CD4-positive, alpha-beta T cell treated with Interferon alpha-2 for 1 hour (primary cell): ENCODE data around the gene NCKAP5.

Experiments used
- DNase-seq, 2 donors: peaks; one replicate each; pipeline ENCODE4 v3.0.0-alpha.2; 2020 to 2022

The NCKAP5 gene

GRCh38 chr2:132974467-132975095 lies 593.7 kb downstream of the NCKAP5 start:
- no peak for DNase-seq

GRCh38 chr2:132971310-132972061 lies 596.8 kb downstream of the NCKAP5 start:
- DNase-seq, result no peak

GRCh38 chr2:132969371-132969985 lies 598.8 kb downstream of the NCKAP5 start:
- DNase-seq, result no peak

DNA sequence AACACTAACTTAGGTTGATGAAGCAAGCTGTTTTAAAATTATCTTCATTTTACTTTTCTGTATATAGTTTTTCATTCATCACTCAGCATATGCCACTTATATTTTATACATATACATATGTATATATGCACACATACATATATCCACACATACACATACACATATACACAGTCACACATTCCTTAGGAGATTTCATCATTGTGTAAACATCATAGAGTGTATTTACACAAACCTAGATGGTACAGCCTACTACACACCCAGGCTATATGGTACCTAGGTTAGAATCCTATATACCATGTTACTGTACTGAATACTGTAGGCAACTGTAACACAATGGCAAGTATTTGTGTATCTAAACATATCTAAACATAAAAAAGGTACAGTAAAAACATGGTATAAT lies 602.8 kb downstream of the NCKAP5 start:
- DNase-seq, result no peak

DNA sequence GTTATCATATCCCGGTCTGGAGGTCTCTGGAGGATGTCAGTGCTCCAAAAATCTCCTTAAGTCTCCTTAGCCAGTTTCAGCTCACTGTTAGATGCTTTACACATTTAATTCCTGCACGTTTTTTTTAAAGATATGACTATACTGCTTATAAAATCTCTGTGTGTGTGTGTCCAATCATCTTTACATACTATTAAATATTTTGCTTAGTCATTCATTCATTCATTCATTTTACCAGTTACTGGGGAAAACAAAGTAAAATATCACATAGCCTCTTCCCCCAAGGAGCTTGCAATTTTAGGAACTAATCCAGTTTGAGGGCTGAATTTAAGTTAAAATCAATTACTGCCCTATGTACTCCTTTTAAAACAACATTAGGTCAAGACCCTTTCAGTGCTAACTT lies 605.1 kb downstream of the NCKAP5 start:
- no peak for DNase-seq

- DNase-seq, result no peak
Observed at GRCh38 chr2:132958887-132959286, 609.4 kb downstream of the NCKAP5 start.

GRCh38 chr2:132955871-132956615 lies 612.2 kb downstream of the NCKAP5 start:
- DNase-seq, result no peak

DNA sequence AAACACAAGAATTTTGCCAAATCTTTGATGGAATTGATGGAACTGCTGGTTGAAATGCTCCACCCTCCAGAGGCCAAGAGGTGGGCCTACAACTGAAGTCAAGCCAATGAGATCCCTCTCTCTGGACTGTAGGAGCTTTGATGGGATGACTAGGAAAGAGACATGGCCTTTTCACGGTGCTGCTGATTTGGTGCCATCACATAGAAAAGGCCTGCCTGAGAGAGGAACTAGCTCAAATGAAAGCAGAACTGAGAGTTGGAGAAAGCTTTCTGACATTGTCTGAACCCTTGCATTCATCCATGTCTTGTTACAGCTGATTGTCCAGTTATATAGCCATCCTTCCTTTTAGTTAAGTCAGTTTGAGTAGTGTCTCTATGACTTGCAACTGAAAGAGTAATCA lies 614.5 kb downstream of the NCKAP5 start:
- no peak for DNase-seq

DNA sequence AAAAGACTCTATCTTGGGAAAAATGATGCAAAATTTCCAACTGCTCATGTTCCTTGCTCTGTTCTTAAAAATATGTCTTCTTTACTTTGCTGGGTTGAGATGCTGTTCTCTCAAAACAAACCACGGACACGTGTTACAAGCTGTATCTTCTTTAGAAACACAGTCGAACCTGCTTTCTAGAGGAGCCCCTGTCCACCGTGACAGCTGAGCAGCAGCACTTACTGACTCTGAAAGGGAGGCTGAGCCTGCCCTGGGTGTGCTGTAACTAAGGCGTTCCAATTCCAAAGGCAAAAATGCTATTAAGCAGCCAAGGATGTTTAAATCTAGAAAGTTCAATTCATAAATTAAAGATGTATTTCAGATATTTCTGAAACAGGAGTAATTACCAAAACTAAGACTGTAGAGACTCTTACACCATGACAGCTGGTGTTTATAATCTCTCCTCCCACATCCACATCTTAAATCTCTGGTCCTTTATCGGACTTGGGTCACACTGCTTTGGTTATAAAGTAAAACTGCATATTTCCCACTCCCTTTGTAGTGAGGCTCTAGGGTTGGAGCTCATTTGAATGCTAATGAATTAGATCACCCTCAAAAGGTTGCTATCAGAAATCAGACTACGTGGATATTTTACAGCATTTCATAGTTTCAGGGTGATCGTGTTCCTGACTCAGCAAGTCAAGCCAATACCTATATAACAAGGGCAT lies 617.1 kb downstream of the NCKAP5 start:
- no peak for DNase-seq

GRCh38 chr2:132949108-132949507 lies 619.2 kb downstream of the NCKAP5 start:
- no peak for DNase-seq

- DNase-seq, result no peak
Observed at GRCh38 chr2:132948211-132948610, 620.1 kb downstream of the NCKAP5 start.

DNA sequence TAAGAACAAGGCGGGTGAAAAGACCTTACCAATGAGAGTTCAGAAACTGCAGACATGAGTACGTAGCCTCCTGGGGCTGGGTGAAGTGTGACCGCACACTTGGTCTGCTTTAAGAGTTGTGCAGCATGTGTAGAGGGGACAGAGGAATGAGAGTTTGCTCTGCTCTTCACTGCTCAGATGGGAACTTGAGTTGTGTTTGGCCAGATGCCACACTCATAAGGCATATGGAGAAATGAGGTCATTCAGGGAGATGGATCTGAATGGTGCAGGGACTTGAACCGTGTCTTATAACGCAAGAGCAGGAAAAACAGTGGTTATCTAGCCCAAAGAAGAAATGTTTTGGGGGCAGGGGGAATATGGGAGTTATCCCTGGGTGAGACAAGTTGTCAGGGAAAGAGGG lies 624.4 kb downstream of the NCKAP5 start:
- no peak for DNase-seq

GRCh38 chr2:132941296-132942020 lies 626.8 kb downstream of the NCKAP5 start:
- no peak for DNase-seq

DNA sequence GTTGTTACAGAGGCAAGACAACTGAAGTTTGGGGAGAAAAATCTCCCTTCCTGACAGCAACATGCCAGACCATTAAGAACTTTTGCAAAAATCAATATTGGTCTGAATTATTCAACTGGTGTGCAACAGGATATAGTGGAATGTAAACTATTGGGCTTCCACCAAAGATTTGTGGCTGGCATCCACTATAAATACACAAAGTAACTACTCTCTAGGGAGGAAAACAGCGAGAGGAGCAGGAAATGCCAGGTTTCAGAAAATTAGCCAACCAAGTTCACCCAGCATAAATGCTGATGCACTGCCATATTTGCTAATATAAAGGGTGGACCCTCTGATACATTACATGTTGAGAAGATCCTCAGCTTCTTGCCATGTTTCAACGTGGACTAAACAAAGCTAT lies 630.6 kb downstream of the NCKAP5 start:
- no peak for DNase-seq

DNA sequence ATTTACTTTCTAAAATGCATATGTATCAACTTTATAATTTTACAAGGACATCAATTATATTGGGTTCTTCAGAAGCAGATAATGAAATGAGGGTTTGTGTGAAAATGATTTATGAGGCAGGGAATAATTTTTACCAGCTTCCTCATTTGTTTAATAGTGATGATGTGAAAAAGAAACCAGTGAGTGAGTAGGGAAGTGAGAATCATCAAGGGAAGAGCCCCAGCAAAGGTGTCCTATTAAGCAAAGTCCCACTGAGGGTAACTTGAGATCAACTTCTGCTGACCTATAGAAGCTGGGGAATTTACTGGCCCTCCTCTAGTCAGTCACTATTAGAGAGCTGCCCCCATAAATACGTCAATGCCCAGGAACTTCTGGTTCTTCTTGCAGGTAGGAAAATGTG lies 631.5 kb downstream of the NCKAP5 start:
- no peak for DNase-seq

GRCh38 chr2:132936261-132936660 lies 632.0 kb downstream of the NCKAP5 start:
- DNase-seq, result no peak

GRCh38 chr2:132929786-132930185 lies 638.5 kb downstream of the NCKAP5 start:
- no peak for DNase-seq

GRCh38 chr2:132923787-132924186 lies 644.5 kb downstream of the NCKAP5 start:
- DNase-seq, result no peak

- no peak for DNase-seq
Observed at GRCh38 chr2:132915812-132916549, 652.3 kb downstream of the NCKAP5 start.

DNA sequence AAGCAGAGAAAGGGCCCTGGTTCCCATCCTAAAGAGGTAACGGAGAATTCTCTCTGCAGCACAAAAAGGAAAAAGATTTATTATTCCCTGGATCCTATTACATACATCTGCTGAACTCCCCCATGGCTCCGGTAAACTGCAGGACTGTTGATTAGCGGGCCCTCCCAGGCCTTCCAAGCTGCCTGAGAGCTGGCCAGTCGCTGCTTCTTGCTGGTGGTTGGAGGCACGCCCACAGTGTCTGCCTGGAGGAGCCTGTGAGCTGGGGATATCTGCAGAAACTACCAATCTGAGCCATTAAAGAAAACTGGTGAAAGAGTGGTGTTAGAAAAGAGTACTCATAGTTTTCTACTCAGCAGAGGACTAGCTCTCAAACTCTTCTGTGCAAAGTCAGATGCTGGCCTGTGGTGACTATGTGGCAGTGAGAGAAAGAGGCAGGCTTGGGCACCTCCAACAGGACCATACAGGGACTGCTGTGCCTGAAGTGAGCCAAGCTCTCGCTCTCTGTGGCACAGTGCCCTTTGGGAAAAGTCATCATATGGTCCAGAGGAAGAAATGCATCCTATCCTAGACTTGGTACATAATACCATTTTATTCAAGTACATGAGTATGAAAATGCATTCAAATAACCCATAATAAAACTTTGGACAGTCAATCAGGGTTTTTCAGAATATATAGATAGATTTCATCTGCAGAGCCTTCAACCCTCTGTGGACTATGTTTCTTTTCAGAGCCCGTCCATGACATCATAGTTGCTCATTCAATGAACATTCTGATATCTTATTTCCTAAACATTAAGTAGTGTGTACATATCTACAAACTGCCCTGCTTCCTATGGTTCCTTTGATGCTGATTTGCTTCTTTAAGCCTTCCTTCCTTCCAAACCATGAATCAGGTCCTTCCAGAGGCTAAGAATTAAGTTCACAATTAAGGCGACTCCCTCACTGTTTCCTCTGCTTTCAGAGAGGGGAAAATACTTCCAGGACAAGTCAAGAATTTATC lies 656.2 kb downstream of the NCKAP5 start:
- DNase-seq, result no peak
